HepG2 (cell line): ENCODE measurements around the gene AFG1L. TPM values are rescaled to one million over a fixed set of nuclear protein-coding genes. Genes with fewer than 3 reads are reported as not detected.
A peak's percentile ranks its signal among the peaks of the same experiment; 100 is the strongest.

ENCODE experiments used
- ELF4 ChIP-seq: sonication (generic); formaldehyde crosslinking; IDR thresholded peaks from 2 replicates; pipeline ENCODE4 v1.5.0; 2020; ENCODE audit warnings: missing genetic modification reagents, mild to moderate bottlenecking, moderate library complexity, borderline replicate concordance
- EP300 ChIP-seq, 3 experiments: sonication (generic) in 1 of 3; formaldehyde crosslinking in 1 of 3; IDR thresholded peaks; 2 replicates each; pipeline versions ENCODE4 v1.5.1 to v1.6.1; 2011 to 2020; ENCODE audit warnings: low read depth in 2 of 3, low read length in 2 of 3, borderline replicate concordance in 1 of 3, improper control_type of control experiment in 1 of 3, mild to moderate bottlenecking in 1 of 3, missing genetic modification reagents in 1 of 3, moderate library complexity in 1 of 3
- FOSL2 ChIP-seq: sonication (generic); formaldehyde crosslinking; IDR thresholded peaks from 2 replicates; pipeline ENCODE4 v1.4.0; 2020; ENCODE audit warnings: missing genetic modification reagents
- FOXA1 ChIP-seq, 2 experiments: fragments of 450-650 bp in 1 of 2; sonication (generic) in 1 of 2; formaldehyde crosslinking in 1 of 2; IDR thresholded peaks; 2 replicates each; pipeline versions ENCODE4 v1.4.0 to v1.6.1; 2016 to 2020; ENCODE audit warnings: missing genetic modification reagents in 1 of 2
- HHEX ChIP-seq: IDR thresholded peaks from 2 replicates; pipeline ENCODE4 v1.6.1; 2016; ENCODE audit warnings: control low read depth
- IKZF1 ChIP-seq: fragments of 450-650 bp; IDR thresholded peaks from 2 replicates; pipeline ENCODE4 v1.7.1; 2016
- KDM1A ChIP-seq: IDR thresholded peaks from 2 replicates; pipeline ENCODE4 v1.6.1; 2016; ENCODE audit warnings: missing compliant biosample characterization
- KLF12 ChIP-seq: sonication (generic); formaldehyde crosslinking; IDR thresholded peaks from 2 replicates; pipeline ENCODE4 v1.4.0; 2020; ENCODE audit warnings: missing genetic modification reagents, borderline replicate concordance
- MAF1 ChIP-seq: sonication (generic); formaldehyde crosslinking; IDR thresholded peaks from 2 replicates; pipeline ENCODE4 v1.5.0; 2020; ENCODE audit warnings: missing genetic modification reagents, borderline replicate concordance
- MBD4 ChIP-seq: IDR thresholded peaks from 2 replicates; pipeline ENCODE4 v1.6.1; 2012; ENCODE audit warnings: low read length, inconsistent platforms, borderline replicate concordance
- MED1 ChIP-seq: sonication (generic); formaldehyde crosslinking; IDR thresholded peaks from 2 replicates; pipeline ENCODE4 v1.4.0; 2020; ENCODE audit warnings: missing genetic modification reagents
- NFATC3 ChIP-seq: sonication (generic); formaldehyde crosslinking; IDR thresholded peaks from 2 replicates; pipeline ENCODE4 v1.5.1; 2020; ENCODE audit warnings: mild to moderate bottlenecking, missing genetic modification reagents
- PAXIP1 ChIP-seq: sonication (generic); formaldehyde crosslinking; conservative IDR thresholded peaks from 2 replicates; pipeline ENCODE4 v1.4.0; 2020; ENCODE audit warnings: mild to moderate bottlenecking, missing genetic modification reagents, moderate library complexity
- RFX5 ChIP-seq: IDR thresholded peaks from 2 replicates; pipeline ENCODE4 v1.6.1; 2011; ENCODE audit warnings: low read depth, low read length, improper control_type of control experiment
- RFXANK ChIP-seq: IDR thresholded peaks from 2 replicates; pipeline ENCODE4 v1.6.1; 2016
- RXRB ChIP-seq: IDR thresholded peaks from 2 replicates; pipeline ENCODE4 v1.6.1; 2016; ENCODE audit warnings: borderline replicate concordance, missing genetic modification reagents, missing compliant biosample characterization
- SOX6 ChIP-seq, 2 experiments: fragments of 450-650 bp in 1 of 2; sonication (generic) in 1 of 2; formaldehyde crosslinking in 1 of 2; IDR thresholded peaks; 2 replicates each; pipeline versions ENCODE4 v1.4.0 to v1.6.1; 2017 to 2020; ENCODE audit warnings: antibody characterized with exemption in 1 of 2, mild to moderate bottlenecking in 1 of 2, missing genetic modification reagents in 1 of 2
- SRSF4 ChIP-seq: fragments of 200-400 bp; formaldehyde crosslinking; IDR thresholded peaks from one replicate; pipeline ENCODE4 v1.6.1; 2018; ENCODE audit warnings: mild to moderate bottlenecking, low read depth, low read length, moderate library complexity; ENCODE audit not compliant: poor library complexity, severe bottlenecking
- ZMAT3 ChIP-seq: sonication (generic); formaldehyde crosslinking; conservative IDR thresholded peaks from 2 replicates; pipeline ENCODE4 v1.7.0; 2021; ENCODE audit warnings: missing genetic modification reagents
- ZMYM4 ChIP-seq: sonication (generic); formaldehyde crosslinking; IDR thresholded peaks from 2 replicates; pipeline ENCODE4 v1.8.1; 2023; ENCODE audit warnings: mild to moderate bottlenecking, missing genetic modification reagents
- ZNF263 ChIP-seq: sonication (generic); formaldehyde crosslinking; IDR thresholded peaks from 2 replicates; pipeline ENCODE4 v1.4.0; 2020; ENCODE audit warnings: missing genetic modification reagents
- ZNF772 ChIP-seq: sonication (generic); formaldehyde crosslinking; IDR thresholded peaks from 2 replicates; pipeline ENCODE4 v1.5.0; 2020; ENCODE audit warnings: mild to moderate bottlenecking, missing genetic modification reagents
- polyA plus RNA-seq, 8 experiments: library from polyadenylated mRNA; depleted of rRNA in 3 of 8; stranded (reverse) in 7 of 8; unstranded in 1 of 8; fragments of >200 nt; fragmentation: Illumina TruSeq in 4 of 8; extraction: Trizol in 4 of 8; gene quantifications; 2 replicates each; pipeline versions ENCODE4 v1.2.1 to v1.2.3, GENCODE V29; 2011 to 2016; ENCODE audit warnings: low read depth in 4 of 8, missing spikeins in 1 of 8, mixed read lengths in 1 of 8; ENCODE audit not compliant: insufficient read depth in 1 of 8
- total RNA-seq, 5 experiments: library from RNA; depleted of rRNA; stranded (reverse); fragments of >200 nt; fragmentation: Illumina TruSeq; extraction: Trizol; gene quantifications; 2 replicates each; pipeline ENCODE4 v1.2.3, GENCODE V29; 2016; ENCODE audit warnings: low read depth in 1 of 5
- TF ChIP-seq, protein P1 (sequence below): sonication (generic); formaldehyde crosslinking; IDR thresholded peaks from 2 replicates; pipeline ENCODE4 v1.4.0; 2020; ENCODE audit warnings: missing genetic modification reagents
- TF ChIP-seq, protein P2 (sequence below): IDR thresholded peaks from 2 replicates; pipeline ENCODE4 v1.6.1; 2012; ENCODE audit warnings: low read depth, low read length, improper control_type of control experiment

Gene AFG1L
- total and polyA plus RNA-seq, 2 of the 13 experiments (the other 11 are each of a cell fraction or from before 2014, with no cell fraction given) = 3.1 to 14.0 TPM

DNA sequence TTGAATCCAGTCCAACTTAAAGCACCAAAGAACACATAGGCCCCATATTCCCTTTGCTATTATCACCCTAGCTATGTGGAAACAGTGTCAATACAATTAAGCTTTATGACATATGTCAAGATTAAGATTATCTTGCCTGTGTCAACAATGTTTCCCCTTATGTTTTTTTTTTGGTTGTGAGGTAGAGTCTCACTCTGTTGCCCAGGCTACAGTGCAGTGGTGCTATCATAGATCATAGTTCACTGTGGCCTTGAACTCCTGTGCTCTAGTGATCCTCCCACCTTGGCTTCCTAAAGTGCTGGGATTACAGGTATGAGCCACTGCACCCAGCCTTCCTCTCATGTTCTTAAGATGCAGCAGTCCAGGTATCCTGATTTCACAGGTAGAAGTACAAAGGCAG lies 17.8 kb downstream of the AFG1L start (continued):
- TF ChIP-seq MAF1 (CRISPR knock-in tag) (no peak), HHEX (CRISPR knock-in tag) (no peak), MBD4 (no peak), RFXANK (CRISPR knock-in tag) (no peak), PAXIP1 (CRISPR knock-in tag) (0 out of 2 replicates have a peak, but pooled peaks have one; percentile 27), ZMAT3 (CRISPR knock-in tag) (no peak), KLF12 (CRISPR knock-in tag) (no peak), SRSF4 (no peak), ZMYM4 (CRISPR knock-in tag) (0 out of 2 replicates have a peak, but pooled peaks have one; percentile 4), RXRB (CRISPR knock-in tag) (no peak), FOXA1 (IDR thresholded peaks at IDR 0.05) (no peak), FOXA1 (CRISPR knock-in tag; IDR thresholded peaks at IDR 0.05) (0 out of 2 replicates have a peak, but pooled peaks have one; percentile 33), NFATC3 (CRISPR knock-in tag) (no peak), KDM1A (CRISPR knock-in tag) (no peak), IKZF1 (no peak), EP300 (IDR thresholded peaks at IDR 0.05; ENCODE audit: low read depth in 2 of 2, low read length in 2 of 2) (peak in 1 of 2 experiments; percentile 34; a peak in 1 of 4 replicates), EP300 (CRISPR knock-in tag; IDR thresholded peaks at IDR 0.05; ENCODE audit: borderline replicate concordance) (no peak), RFX5 (no peak), ZNF263 (CRISPR knock-in tag) (0 out of 2 replicates have a peak, but pooled peaks have one; percentile 20), ZNF772 (CRISPR knock-in tag) (no peak), FOSL2 (CRISPR knock-in tag) (no peak), MED1 (CRISPR knock-in tag) (0 out of 2 replicates have a peak, but pooled peaks have one; percentile 17), SOX6 (IDR thresholded peaks at IDR 0.05) (no peak), SOX6 (CRISPR knock-in tag; IDR thresholded peaks at IDR 0.05) (0 out of 2 replicates have a peak, but pooled peaks have one; percentile 14), ELF4 (CRISPR knock-in tag) (no peak)
- TF ChIP-seq, protein P1, sequence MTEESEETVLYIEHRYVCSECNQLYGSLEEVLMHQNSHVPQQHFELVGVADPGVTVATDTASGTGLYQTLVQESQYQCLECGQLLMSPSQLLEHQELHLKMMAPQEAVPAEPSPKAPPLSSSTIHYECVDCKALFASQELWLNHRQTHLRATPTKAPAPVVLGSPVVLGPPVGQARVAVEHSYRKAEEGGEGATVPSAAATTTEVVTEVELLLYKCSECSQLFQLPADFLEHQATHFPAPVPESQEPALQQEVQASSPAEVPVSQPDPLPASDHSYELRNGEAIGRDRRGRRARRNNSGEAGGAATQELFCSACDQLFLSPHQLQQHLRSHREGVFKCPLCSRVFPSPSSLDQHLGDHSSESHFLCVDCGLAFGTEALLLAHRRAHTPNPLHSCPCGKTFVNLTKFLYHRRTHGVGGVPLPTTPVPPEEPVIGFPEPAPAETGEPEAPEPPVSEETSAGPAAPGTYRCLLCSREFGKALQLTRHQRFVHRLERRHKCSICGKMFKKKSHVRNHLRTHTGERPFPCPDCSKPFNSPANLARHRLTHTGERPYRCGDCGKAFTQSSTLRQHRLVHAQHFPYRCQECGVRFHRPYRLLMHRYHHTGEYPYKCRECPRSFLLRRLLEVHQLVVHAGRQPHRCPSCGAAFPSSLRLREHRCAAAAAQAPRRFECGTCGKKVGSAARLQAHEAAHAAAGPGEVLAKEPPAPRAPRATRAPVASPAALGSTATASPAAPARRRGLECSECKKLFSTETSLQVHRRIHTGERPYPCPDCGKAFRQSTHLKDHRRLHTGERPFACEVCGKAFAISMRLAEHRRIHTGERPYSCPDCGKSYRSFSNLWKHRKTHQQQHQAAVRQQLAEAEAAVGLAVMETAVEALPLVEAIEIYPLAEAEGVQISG (CRISPR knock-in tag) = no peak
- TF ChIP-seq, protein P2, sequence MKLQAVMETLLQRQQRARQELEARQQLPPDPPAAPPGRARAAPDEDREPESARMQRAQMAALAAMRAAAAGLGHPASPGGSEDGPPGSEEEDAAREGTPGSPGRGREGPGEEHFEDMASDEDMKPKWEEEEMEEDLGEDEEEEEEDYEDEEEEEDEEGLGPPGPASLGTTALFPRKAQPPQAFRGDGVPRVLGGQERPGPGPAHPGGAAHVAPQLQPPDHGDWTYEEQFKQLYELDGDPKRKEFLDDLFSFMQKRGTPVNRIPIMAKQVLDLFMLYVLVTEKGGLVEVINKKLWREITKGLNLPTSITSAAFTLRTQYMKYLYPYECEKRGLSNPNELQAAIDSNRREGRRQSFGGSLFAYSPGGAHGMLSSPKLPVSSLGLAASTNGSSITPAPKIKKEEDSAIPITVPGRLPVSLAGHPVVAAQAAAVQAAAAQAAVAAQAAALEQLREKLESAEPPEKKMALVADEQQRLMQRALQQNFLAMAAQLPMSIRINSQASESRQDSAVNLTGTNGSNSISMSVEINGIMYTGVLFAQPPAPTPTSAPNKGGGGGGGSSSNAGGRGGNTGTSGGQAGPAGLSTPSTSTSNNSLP = peak; percentile 48; the same call in 1 of the 2 replicates
